Smooth muscle cell (in vitro differentiated cells): ENCODE data around the gene CD34. TPM values are rescaled to one million over a fixed set of nuclear protein-coding genes. Genes with fewer than 3 reads are reported as not detected.

ENCODE experiments used
- DNase-seq: peaks from one replicate; lab custom pipeline; 2025; ENCODE audit not compliant: unreplicated experiment; lab: John Stamatoyannopoulos, UW
- H2AFZ ChIP-seq: fragments of 200-600 bp; sonication (generic); 2 replicates; pipeline ENCODE4 v1.6.0; 2016; ENCODE audit warnings: antibody characterized with exemption, low read depth, mild to moderate bottlenecking
- H3F3A ChIP-seq: fragments of 200-600 bp; sonication (generic); 2 replicates; pipeline ENCODE4 v1.6.0; 2017; ENCODE audit warnings: antibody characterized with exemption, low read depth
- H3K27ac ChIP-seq: fragments of 200-600 bp; sonication (generic); 2 replicates; pipeline ENCODE4 v1.5.1; 2016; ENCODE audit warnings: low read depth, mild to moderate bottlenecking
- H3K27me3 ChIP-seq: fragments of 200-600 bp; sonication (generic); 2 replicates; pipeline ENCODE4 v1.6.1; 2016; ENCODE audit warnings: low read depth, mild to moderate bottlenecking
- H3K36me3 ChIP-seq: fragments of 200-600 bp; sonication (generic); 2 replicates; pipeline ENCODE4 v1.5.1; 2016; ENCODE audit warnings: low read depth
- H3K4me1 ChIP-seq: fragments of 200-600 bp; sonication (generic); 2 replicates; pipeline ENCODE4 v1.5.1; 2016; ENCODE audit warnings: low read depth
- H3K4me2 ChIP-seq: fragments of 200-600 bp; sonication (generic); 2 replicates; pipeline ENCODE4 v1.6.0; 2016; ENCODE audit warnings: mild to moderate bottlenecking
- H3K4me3 ChIP-seq: fragments of 200-600 bp; sonication (generic); 2 replicates; pipeline ENCODE4 v1.5.1; 2016; ENCODE audit warnings: mild to moderate bottlenecking
- H3K79me2 ChIP-seq: fragments of 200-600 bp; sonication (generic); 2 replicates; pipeline ENCODE4 v1.6.0; 2016; ENCODE audit warnings: low read depth, mild to moderate bottlenecking
- H3K9ac ChIP-seq: fragments of 200-600 bp; sonication (generic); 2 replicates; pipeline ENCODE4 v1.6.0; 2016; ENCODE audit warnings: low read depth
- H3K9me3 ChIP-seq: fragments of 200-600 bp; sonication (generic); replicated peaks from 2 replicates; pipeline ENCODE4 v1.5.1; 2016; ENCODE audit warnings: low read depth
- H4K20me1 ChIP-seq: fragments of 200-600 bp; sonication (generic); 2 replicates; pipeline ENCODE4 v1.6.0; 2016; ENCODE audit warnings: low read depth
- CTCF ChIP-seq: fragments of 200-600 bp; sonication (generic); IDR thresholded peaks from 2 replicates; pipeline ENCODE4 v1.5.1; 2017; ENCODE audit warnings: borderline replicate concordance, mild to moderate bottlenecking, antibody characterized with exemption; ENCODE audit not compliant: insufficient read depth, poor library complexity, severe bottlenecking
- WGBS: methylation state at CpG from one replicate; pipeline ENCODE4 v1.1.7; 2016; ENCODE audit warnings: low lambda C conversion rate; 5-methylcytosine and 5-hydroxymethylcytosine counted together
- polyA plus RNA-seq: library from polyadenylated mRNA; unstranded; fragments of >200 nt; fragmentation: Nextera tagmentation; extraction: Ambion mirVana; gene quantifications from 2 replicates; pipeline ENCODE4 v1.2.1, GENCODE V29; 2016
- total RNA-seq: library from RNA; depleted of rRNA; stranded (reverse); fragments of >200 nt; gene quantifications from 2 replicates; pipeline ENCODE4 v1.2.3, GENCODE V29; 2014

Gene CD34
- total and polyA plus RNA-seq, 2 experiments from 2014 or later = not detected

DNA sequence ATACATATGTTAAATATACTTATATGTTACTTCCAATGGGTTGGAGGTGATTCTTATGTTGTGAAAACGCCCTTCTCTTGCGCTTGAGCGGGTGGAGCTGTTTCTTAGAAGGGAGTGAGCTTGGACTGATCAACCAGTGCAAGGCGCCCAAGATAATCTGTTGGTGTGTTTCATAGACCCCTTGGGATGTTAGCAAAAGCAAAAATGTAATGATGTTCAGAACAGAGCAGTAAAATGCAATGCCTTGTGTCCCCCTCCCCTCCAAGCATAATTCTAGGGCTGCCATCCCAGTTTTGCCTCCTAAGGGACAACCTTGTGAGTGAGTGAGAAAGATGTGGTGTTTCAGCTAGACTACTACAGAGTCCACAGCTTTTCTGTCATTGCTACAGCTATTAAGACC lies 6.2 kb upstream of the CD34 start:
- WGBS = 94% methylated on average over 4 of the region's 4 CpGs

DNA sequence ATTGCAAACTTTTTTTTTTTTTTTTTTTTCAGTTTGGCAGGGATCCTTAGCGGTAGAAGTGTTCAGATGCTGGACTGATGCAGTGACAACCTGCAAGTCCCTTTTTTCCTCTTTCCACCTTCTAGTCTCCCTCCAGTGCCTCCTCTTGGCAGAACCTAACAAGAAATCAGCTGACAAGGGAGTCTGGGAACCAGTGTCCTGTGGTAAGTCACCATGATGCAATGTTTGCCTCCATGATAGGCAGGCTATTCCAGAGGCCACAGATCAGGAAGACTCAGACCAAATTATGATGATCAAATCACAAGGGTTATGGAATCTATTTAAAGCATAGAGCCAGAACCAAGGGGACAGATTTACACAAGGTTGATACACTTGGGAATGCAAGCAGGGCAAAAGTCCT lies 3.0 kb upstream of the CD34 start:
- Histone ChIP-seq H3K79me2 (no peaks in the 10 kb centered on the region), H4K20me1 (no peaks in the 10 kb centered on the region), H2AFZ (no peak overlapping the region), H3K4me3 (no peak overlapping the region), H3K27me3 (peaks cover 68% of the 10 kb centered on the region), H3K36me3 (no peaks in the 10 kb centered on the region), H3K9ac (no peak overlapping the region), H3F3A (no peaks in the 10 kb centered on the region), H3K4me2 (no peak overlapping the region), H3K9me3 (no peaks in the 10 kb centered on the region), H3K27ac (no peak overlapping the region), H3K4me1 (peaks cover 8% of the 10 kb centered on the region)
- 96% methylated on average over 1 of the region's 1 CpG for WGBS
- no peak for DNase-seq
- no peak for TF ChIP-seq CTCF

More for the DNA sequence above, 6.2 kb upstream of the CD34 start:
- no peak overlapping the region for H3K27ac ChIP-seq
- no peak overlapping the region for H3K4me3 ChIP-seq
- DNase-seq = no peak
- no peak for TF ChIP-seq CTCF
- no peak overlapping the region for H3K4me2 ChIP-seq
- H3K4me1 ChIP-seq = peaks cover 8% of the 10 kb centered on the region
- no peaks in the 10 kb centered on the region for H3K79me2 ChIP-seq
- no peaks in the 10 kb centered on the region for H4K20me1 ChIP-seq
- H3K9ac ChIP-seq = no peak overlapping the region
- H3K36me3 ChIP-seq = no peaks in the 10 kb centered on the region
- H3K27me3 ChIP-seq = peaks cover 48% of the 10 kb centered on the region
- H2AFZ ChIP-seq = no peak overlapping the region
- H3K9me3 ChIP-seq = no peaks in the 10 kb centered on the region
- no peaks in the 10 kb centered on the region for H3F3A ChIP-seq

GRCh38 chr1:207911856-207912760 lies 1.2 kb upstream of the CD34 start:
- H3K9ac ChIP-seq = no peak overlapping the region
- no peaks in the 10 kb centered on the region for H3K79me2 ChIP-seq
- WGBS = 79% methylated on average over 8 of the region's 8 CpGs
- no peak for TF ChIP-seq CTCF
- H3F3A ChIP-seq = no peaks in the 10 kb centered on the region
- H2AFZ ChIP-seq = no peak overlapping the region
- H3K36me3 ChIP-seq = no peaks in the 10 kb centered on the region
- H3K27me3 ChIP-seq = peaks cover 68% of the 10 kb centered on the region
- no peak overlapping the region for H3K4me3 ChIP-seq
- H4K20me1 ChIP-seq = no peaks in the 10 kb centered on the region
- H3K4me2 ChIP-seq = no peak overlapping the region
- H3K27ac ChIP-seq = no peak overlapping the region
- DNase-seq = no peak
- no peaks in the 10 kb centered on the region for H3K4me1 ChIP-seq
- no peaks in the 10 kb centered on the region for H3K9me3 ChIP-seq

DNA sequence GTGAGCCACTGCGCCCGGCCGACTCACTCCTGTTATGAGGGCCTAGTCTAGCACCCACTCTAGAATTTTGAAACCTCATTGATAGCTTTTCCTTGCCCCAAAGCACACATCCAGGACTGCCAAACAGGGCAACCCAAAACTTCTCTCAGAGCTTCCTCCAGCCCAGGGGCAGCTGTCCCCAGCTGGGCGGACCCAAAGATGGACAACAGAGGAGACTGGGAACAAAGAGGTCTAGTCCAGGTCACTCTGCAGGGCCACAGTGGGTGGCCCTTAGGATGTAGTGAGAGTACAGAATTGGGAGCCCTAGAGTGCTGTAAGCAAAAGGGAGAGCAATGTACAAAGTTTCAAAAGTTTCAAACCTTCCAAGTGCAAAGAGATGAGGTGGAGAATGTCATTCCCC lies 1.2 kb downstream of the CD34 start:
- no peak overlapping the region for H3K27ac ChIP-seq
- TF ChIP-seq CTCF = no peak
- no peaks in the 10 kb centered on the region for H3F3A ChIP-seq
- 98% methylated on average over 4 of the region's 4 CpGs for WGBS
- H3K79me2 ChIP-seq = no peaks in the 10 kb centered on the region
- H3K4me1 ChIP-seq = no peaks in the 10 kb centered on the region
- no peaks in the 10 kb centered on the region for H3K36me3 ChIP-seq
- no peak overlapping the region for H3K9ac ChIP-seq
- no peak for DNase-seq
- H4K20me1 ChIP-seq = no peaks in the 10 kb centered on the region
- H2AFZ ChIP-seq = no peak overlapping the region
- H3K9me3 ChIP-seq = no peaks in the 10 kb centered on the region
- peaks cover 57% of the 10 kb centered on the region for H3K27me3 ChIP-seq
- H3K4me2 ChIP-seq = no peak overlapping the region
- no peak overlapping the region for H3K4me3 ChIP-seq
